Limb (tissue), 2 donors: ENCODE results near the gene ARHGAP40.
"Not testable (repeated sequence)": the region's sequence is repeated elsewhere in the genome, so short reads cannot be mapped to it uniquely, and the experiment has no call there.

Experiments used
- DNase-seq, 2 donors: peaks; one replicate each; pipeline ENCODE4 v3.0.0-alpha.2; 2016; ENCODE audit errors: extremely low spot score in 2 of 2

ARHGAP40 gene

DNA sequence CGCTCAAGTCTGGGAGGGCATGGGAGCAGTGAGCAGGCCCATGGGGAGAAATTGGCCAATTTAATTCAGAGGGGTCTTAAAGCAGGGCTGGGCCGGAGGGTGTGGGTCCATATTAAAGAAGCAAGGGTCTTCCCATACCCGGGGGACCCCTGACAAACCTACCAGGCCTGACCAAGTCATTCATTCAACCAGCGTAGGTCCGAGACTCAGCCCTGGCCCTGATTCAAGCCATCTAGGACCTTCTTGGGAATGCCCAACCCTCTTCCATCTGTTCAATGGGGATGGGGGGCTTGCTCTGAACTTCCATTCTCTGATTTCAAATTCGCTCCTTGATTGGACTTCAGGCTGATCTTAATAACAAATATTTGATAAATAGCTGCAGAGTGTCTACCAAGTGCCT is 13.3 kb upstream of the ARHGAP40 start:
- DNase-seq = no peak

DNA sequence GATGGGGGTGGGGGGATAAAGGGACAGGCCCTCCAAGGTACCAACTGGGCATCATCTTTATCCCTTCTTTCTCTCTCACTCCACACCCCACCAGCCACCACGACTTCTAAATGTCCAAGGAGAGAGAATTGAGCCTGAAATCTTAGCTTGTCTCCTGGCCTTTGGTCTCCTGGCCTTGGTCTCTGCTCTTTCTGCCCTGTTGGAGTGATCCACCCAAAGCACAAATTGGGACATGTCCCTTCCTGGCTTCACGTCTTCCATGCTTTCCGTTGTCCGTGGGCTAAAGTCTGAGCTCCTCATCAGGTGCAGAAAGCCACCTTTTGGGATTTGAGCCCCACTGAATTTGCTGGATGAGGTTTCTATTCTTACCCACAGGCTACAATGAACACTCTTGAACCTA is 12.3 kb upstream of the ARHGAP40 start:
- DNase-seq = no peak

DNA sequence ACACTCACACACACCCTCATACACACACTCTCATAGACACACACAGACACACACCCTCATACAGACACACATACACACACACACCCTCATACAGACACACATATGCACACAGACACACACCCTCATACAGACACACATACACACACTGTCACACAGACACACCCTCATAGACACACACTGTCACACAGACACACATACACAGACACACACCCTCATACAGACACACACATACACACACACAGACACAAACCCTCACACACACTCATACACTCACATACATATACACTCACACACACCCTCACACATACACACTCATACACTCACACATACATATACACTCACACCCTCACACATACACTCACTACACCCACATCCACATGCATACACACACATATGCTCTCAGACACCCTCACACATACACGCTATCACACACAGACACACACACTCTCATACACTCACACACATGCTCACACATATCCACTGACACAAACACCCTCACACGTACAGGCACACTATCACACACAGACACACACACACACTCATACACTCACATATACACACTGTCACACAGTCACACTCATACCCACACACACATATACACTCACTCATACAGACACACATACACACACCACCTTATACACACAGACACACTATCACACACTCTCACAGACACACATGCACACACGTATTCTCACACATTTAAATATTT is 11.5 kb upstream of the ARHGAP40 start:
- DNase-seq = no peak

DNA sequence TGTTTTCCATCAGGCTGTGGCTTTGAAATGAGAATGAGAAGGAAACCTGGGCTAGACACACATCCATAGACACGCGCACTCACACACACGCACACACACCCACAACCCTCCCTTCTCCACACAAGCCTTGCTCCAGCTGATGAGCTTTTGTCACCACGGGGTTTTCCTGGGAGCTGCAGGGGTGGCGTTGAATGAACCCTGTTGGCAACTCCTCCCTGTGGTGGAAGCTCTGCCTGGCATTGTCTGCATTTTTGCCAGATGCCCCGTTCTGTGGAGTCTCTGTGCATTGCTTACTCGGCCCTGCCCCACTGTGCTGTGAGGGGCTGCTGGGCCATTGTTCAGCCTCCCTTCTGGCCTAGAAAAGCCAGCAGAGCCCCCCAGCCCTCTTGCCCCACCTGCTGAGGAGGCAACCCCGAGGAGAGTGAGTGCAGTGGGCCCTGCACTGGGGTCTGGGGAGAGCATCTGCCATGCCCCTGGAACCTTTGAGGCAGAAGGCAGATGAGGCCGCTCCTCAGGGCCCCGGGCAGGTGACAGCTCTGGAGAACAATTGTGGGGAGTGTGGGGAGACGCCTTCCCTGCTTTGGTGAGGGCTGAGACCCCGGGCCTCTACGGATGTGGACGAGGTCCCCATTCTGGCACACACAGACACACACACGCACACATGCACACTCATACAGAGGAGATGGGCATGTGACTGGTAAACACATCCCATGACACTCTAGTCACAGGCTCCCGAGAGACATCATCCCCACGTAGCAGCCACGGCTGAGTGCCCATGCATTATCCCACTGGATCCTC is 10.7 kb upstream of the ARHGAP40 start:
- DNase-seq = no peak

DNA sequence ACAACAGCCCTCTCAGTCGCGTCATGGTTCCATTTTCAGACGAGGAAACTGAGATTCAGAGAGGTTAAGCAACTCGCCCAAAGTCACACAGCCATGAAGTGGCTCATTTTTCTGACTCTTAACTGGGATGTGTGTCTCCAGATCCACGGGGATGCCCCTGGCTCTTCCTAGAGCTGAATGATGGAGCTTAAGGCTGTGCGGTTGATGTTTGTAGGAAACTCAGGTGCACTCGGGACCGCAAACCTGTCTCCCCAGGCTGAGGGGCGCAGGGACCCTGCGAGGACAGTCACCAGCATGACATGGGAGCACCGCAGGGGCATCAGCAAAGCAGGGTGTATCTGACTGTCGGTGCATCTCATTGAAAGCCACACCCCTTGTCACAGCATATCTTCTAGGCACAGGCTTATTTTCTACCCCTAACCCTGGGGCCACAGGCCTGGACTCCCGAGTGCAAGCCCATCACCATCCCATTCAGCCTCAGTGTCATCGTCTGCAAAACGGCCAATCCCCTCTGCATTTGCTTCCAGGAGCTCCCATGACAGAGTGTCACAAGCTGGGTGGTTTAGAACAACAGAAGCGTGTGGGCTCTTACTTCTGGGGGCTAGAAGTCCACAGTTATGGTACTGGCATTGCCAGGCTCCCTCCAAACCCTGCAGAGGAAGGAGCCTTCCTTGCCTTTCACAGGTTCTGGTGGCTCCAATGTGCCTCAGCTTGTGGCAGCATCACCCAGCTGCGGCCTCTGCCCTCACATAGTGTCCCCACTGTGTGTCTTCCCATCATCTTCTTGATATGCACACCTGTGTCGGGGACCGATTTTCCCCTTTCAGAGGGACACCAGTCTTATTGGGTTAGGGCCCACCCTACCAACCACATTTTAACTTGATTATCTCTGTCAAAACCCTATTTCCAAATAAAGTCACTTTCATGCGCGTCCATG is 9.9 kb upstream of the ARHGAP40 start:
- DNase-seq = no peak

DNA sequence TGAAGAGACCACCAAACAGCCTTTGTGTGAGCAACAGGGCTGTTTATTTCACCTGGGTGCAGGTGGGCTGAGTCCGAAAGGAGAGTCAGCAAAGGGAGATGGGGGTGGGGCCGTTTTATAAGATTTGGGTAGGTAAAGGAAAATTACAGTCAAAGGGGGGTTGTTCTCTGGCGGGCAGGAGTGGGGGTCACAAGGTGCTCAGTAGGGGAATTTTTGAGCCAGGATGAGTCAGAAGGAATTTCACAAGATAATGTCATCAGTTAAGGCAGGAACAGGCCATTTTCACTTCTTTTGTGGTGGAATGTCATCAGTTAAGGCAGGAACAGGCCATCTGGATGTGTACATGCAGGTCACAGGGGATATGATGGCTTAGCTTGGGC is 9.2 kb upstream of the ARHGAP40 start:
- not testable (repeated sequence) for DNase-seq

DNA sequence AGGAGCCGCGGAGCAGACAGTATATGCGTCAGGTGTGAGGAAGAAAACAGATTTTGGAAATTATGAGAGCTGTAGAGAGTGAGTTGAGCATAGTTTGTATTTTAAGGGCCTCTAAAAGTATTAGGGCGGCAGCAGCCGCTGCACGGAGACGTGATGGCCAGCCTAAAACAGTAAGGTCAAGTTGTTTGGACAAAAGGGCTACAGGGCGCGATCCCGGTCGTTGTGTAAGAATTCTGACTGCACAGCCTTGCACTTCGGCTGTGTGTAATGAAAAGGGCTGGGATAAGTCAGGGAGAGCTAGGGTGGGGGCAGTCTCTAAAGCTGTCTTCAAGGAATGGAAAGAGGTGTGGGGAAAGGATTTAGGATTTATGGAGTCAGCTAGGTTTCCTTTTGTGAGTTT is 7.3 kb upstream of the ARHGAP40 start:
- DNase-seq = not testable (repeated sequence)

DNA sequence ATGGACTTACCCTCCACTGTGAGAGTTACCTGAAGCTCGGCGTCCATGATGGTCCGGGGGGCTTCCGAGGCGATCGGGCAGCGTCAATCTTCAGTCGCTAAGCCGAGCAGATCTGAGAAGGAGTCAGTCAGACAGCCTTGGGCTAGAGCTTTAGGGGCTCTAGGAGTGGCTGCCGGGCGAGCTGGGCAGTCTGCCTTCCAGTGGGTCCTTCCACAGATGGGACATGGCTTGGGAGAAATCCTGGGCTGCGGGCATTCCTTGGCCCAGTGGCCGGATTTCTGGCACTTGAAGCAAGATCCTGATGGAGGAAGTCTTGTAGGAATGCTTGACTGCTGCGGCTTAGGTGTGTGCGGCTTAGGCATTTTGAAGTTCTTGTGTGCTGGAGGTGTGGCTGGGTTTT is 5.7 kb upstream of the ARHGAP40 start:
- DNase-seq = not testable (repeated sequence)

DNA sequence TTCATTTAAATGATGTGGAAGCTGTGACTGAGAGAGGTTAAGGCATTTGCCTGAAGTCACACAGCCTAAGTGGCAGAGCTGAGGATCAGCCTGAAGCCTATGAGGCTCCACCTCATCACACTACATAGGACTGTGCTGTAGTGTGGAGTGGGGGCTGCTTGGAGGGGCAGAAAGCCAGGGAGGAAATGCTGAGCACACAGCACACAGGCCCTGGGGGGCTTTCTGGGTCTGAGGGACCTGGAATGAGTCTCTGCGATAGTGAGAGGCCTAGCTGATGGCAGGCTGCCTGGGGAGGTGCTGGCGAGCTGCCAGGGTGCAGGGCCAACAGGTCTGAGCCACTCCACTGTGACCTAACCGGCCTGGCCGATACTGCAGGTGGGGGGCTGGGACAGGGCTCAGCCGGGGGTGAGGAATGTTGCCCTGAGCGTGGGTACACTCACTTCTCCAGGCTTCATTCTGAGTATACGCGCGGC is 2.2 kb upstream of the ARHGAP40 start:
- DNase-seq = peak in 1 of 2 donors; percentile 40

DNA sequence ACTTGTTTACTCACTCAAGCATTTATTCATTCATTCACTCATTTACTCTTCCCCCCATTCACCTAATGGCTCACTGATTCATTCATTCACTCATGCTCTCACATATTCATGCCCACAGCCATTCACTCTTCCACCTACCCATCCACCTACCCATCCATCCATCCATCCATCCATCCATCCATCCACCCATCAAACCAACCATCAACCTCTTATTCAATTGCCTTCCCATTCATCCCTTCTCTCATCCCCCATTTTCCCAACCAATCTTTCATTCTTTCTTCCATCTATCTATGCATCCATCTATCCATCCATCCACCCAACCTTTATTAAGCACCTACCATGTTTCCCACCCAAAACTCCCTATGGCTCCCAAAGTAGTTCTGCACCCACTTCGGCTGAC is 1.6 kb upstream of the ARHGAP40 start:
- no peak for DNase-seq

DNA sequence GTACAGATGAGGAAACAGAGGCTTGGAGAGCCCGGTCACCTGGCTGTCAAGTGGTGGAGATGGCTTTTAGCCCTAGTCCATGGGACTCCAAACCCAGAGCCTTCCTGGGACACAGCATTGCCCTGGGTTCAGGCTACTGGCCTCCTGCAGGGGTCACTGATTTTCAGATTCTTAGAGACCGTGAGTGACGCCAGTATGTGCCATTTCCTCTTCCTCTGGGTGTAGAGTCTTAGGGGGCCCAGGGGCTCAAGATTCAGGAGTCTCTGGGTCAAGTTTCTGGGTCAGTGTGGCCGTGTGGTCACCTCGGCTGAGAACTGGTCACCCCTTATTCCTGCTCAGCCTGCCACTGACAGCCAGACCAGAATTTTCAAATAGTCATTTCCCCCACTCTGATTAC is 574 bp downstream of the ARHGAP40 start:
- no peak for DNase-seq

DNA sequence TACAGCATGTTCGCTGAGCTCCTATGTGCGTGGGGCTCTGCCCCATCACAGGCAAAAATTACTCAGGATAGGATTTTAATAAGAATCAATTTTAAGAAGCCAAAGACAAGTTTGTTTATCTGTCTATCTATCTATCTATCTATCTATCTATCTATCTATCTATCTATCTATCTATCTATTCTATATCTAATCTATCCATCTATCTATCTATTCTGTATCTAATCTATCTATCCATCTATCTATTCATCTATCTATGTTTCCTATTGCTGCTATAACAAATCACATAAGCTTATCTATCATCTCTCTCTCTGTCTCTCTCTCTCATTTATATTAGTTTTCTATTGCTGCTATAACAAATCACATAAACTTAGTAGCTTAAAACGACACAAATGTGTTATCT is 1.7 kb downstream of the ARHGAP40 start:
- DNase-seq = no peak

DNA sequence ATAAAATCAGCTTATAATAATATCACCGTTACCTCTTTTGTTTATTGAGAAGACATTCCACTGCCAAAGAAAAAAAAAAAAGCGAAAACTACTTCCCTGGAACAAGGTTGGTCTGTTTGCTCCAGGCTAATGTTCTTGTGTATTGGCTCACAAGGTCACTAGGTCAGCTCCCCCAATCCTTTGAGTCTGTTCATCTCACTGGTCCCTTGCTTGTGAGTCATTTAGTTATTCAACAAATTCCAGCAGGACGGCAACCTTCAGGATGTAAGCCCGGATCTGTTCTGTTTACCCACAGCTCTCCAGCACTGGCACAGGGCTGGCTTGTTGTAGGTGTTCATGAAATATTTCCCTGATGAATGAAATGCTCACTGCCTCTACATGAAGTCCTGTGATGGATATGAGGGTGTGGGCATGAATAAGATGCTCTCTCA is 3.3 kb downstream of the ARHGAP40 start:
- no peak for DNase-seq

DNA sequence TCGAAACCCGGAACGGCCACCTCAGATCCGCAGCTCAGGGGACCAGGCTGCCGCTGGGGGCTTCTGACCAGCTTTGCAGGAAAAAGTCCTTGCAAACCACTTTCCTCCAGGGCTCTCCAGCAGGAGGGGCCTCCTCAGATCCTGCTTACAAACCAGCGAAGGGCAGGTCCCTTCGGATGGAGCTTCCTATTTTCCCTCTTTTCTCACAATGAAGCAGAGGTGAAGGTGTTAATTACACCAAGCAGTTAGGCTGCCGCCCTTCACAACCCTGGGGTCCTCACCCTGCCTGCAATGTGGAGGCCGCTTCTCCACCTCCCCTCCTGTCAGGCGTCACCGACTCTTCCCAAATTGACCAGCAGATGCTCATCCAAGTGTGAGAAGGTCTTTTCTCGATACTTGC is 5.7 kb downstream of the ARHGAP40 start:
- no peak for DNase-seq

DNA sequence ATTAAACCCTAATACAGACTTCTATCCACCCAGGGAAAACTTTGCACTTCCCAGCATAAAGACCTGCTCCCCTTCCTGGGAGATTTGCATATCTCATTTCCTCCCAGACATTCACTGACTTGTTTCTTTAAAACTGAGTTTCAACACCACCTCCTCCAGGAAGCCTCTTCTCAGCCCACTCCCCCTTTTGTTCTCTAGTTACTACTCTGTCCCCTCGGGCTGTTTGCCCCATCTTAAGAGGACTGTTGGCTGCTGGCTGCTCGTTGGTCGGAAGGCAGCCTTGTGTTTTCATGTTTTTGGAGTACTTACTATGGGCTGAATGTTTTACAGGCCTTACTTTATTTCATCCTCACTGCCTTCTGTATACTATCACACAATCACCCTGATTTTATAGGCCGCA is 6.6 kb downstream of the ARHGAP40 start:
- no peak for DNase-seq

DNA sequence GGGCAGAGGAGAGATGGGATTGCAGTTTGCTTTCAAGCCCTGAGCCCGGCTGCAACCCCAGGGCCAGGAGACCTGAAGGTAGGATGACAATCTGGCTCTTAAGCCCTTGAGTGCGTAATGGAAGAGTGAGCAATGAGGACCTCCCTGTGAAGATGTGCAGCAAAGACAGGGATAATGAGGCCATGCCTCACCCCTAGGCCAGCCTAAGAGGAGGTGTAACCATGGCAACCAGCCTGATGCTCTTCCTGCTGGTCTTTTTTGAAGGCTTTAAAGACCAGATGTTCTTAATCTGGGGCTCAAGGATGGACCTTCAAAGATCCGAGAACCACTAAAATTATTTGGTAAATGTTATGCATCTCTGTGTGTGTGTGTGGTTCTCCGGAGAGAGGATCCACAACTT is 8.2 kb downstream of the ARHGAP40 start:
- no peak for DNase-seq

DNA sequence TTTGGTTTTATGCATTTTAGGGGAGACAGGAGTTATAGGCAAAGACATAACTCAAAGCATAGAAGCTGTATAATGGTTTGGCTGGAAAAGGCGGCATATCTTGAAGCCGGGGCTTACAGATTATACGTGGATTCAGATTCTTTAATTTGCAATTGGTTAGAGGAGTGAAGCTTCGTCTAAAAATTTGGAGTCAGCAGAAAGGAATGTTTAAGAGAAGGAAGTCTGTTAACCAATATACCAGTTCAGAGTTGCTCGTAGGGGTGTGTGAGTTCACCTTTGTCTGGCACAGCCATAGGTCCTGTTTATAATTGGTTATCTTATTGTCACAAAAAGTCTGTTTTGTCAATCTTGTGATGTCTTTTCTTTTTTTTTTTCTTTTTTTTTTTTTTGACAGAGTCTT is 8.9 kb downstream of the ARHGAP40 start:
- DNase-seq = no peak

DNA sequence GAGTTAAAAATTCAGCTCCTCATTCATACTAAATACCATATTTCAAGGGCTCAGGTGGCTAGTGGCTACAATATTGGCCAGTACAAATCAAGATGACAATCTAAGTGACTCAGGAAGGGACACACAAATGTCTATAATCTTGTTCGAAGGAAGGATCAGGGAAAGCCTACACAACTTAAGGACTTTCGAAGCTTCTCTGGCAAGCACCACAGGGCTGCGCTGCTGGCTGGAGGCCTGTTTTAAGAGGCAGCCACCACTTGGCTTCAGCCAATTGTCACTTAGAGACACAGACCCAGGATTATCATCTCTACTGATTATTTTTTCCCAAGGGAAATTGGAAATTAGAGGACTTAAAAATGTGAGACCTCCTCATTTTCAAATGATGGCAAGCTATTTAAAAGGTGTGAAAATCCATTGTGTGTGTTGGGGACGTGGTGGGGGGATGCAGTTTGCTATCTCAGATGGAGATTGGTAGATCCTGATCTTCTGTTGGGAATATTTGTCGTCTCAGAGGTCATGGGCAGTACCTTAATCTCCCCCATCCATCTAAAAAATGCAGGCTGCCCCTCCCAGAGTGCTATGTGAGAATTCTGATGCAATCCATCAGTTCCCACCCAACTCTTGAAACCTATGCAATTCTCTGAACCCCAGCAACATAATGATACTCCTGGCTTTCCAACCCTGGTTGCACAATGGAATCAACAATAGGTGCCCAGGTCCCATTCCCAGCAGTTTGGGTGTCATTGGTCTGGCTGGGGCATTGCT is 11.3 kb downstream of the ARHGAP40 start:
- DNase-seq = no peak

DNA sequence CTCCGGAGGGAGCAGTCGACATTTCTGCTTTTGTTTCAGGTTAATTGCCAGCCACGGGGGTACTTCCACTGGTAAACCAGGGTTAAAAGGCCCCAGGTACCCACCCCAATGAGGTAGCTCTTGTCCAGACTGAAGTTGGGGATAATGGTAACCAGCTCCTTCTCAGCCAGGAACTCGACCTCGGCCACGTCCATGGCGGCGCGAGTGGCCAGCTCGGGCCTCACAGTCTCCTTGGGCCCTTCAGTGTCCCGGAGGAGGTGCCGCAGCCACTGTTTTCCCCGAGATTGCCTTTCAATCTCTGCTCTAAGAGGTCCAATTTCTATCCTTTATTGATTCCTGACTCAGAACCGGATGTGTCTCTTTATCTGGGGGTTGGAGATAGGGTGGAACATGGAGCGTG is 13.7 kb downstream of the ARHGAP40 start:
- DNase-seq = no peak

DNA sequence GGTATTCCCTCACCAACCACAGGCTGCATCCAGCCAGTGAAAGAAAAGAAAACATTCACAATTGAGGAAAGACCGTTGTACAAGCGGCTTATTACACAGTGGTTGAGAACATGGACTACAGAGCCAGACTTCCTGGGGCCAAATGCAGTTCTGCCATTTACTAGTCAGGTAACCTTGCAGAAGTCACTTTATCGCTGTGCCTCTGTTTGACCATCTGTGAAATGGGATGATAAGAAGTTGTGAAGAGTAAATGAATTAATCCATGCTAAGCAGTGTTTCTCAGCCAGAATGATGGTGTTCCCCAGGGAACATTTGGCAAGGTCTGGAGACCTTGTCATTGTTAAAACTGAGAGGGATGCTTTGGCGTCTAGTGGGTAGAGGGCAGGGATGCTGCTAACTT is 14.8 kb downstream of the ARHGAP40 start:
- no peak for DNase-seq
